ENCODE results near the gene PHF23.
A peak's percentile ranks its signal among the peaks of the same experiment; 100 is the strongest.

PHF23 gene
- 61.2 to 62.6 reads per million in 2 donors for total RNA-seq

- DNase-seq = peak; percentile 97
Measured at GRCh38 chr17:7239091-7240027, at the start of gene PHF23. PHF23 (minus strand) TSS chr17:7239457; CDS start chr17:7239279, 178 bp downstream.

- no peak for DNase-seq
Measured at GRCh38 chr17:7285679-7286078, 46.4 kb upstream of the PHF23 start.

DNA sequence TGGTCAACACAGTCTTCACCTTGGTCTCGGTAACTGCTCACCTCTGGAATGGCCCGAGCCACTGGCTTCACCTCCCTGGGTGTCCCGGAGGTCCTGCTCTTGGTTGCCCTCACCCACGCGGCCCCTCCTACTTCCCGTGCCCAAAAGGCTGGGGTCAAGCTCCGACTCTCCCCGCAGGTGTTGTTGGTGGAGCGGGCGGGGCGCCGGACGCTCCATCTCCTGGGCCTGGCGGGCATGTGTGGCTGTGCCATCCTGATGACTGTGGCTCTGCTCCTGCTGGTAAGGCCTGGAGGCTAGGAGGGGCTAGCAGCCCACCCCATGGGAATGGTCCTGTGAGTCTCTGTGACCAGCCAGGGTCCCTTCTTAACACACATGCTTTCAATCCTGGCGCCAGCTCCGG, 45.7 kb upstream of the PHF23 start:
- DNase-seq = no peak

DNA sequence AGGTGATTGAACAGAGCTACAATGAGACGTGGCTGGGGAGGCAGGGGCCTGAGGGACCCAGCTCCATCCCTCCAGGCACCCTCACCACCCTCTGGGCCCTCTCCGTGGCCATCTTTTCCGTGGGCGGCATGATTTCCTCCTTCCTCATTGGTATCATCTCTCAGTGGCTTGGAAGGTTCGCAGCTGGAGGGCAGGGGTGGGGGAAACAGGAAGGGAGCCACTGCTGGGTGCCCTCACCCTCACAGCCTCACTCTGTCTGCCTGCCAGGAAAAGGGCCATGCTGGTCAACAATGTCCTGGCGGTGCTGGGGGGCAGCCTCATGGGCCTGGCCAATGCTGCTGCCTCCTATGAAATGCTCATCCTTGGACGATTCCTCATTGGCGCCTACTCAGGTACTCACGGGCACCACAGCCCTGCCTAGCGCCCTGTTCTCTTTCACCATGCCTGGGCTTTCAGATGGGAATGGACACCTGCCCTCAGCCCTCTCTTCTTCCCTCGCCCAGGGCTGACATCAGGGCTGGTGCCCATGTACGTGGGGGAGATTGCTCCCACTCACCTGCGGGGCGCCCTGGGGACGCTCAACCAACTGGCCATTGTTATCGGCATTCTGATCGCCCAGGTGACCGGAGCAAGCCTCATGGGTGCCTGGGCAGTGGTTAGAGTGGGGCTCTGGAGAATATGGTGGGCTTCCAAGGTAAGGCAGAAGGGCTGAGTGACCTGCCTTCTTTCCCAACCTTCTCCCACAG, 44.4 kb upstream of the PHF23 start:
- no peak for DNase-seq

DNA sequence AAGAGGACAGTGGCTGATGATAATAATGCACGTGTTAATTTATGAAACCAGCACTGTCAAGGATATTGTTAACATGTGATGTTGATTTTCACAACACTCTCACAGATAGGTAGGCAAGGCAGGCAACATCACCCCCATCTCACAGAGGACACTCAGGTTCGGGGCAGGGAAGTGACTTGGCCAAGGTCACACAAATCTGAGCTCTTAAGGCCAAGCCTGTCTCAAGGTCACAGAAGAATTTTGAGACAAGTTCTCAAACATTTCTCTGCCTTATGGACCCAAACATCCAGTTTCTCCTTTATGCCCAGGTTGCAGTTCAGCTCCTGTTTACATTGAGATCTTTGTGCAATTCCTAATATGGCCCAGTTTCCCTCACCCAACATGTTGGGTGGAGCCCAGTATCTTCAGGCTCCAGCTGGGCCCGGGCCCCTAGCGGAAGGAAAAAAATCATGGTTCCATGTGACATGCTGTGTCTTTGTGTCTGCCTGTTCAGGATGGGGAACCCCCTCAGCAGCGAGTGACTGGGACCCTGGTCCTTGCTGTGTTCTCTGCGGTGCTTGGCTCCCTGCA, 43.6 kb upstream of the PHF23 start:
- DNase-seq = no peak

GRCh38 chr17:7281953-7282751, 42.9 kb upstream of the PHF23 start:
- no peak for DNase-seq

GRCh38 chr17:7281074-7281952, 42.1 kb upstream of the PHF23 start, which contains the start of gene SLC2A4:
SLC2A4 (plus strand) TSS chr17:7281718; CDS start chr17:7281935, 217 bp downstream.
- DNase-seq = peak; percentile 43

- peak; percentile 42 for DNase-seq
Measured at GRCh38 chr17:7280519-7281073, 41.3 kb upstream of the PHF23 start.

- DNase-seq = no peak
Measured at GRCh38 chr17:7279448-7279847, 40.2 kb upstream of the PHF23 start.

GRCh38 chr17:7266784-7267183, 27.5 kb upstream of the PHF23 start:
- DNase-seq = no peak

DNA sequence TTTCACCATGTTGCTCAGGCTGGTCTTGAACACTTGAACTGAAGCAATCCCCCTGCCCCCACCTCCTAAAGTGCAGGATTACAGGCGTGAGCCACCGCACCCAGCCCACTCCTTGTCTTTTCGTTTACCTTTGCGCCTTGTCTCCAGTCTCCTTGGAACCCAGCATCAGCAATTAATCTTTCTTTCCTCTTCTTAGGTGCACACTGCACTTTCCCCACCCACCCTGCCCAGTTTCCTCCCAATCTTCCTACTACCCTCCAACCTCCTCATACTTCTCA, 24.5 kb upstream of the PHF23 start:
- DNase-seq = no peak

- no peak for DNase-seq
Measured at GRCh38 chr17:7262935-7263800, 23.9 kb upstream of the PHF23 start.

DNA sequence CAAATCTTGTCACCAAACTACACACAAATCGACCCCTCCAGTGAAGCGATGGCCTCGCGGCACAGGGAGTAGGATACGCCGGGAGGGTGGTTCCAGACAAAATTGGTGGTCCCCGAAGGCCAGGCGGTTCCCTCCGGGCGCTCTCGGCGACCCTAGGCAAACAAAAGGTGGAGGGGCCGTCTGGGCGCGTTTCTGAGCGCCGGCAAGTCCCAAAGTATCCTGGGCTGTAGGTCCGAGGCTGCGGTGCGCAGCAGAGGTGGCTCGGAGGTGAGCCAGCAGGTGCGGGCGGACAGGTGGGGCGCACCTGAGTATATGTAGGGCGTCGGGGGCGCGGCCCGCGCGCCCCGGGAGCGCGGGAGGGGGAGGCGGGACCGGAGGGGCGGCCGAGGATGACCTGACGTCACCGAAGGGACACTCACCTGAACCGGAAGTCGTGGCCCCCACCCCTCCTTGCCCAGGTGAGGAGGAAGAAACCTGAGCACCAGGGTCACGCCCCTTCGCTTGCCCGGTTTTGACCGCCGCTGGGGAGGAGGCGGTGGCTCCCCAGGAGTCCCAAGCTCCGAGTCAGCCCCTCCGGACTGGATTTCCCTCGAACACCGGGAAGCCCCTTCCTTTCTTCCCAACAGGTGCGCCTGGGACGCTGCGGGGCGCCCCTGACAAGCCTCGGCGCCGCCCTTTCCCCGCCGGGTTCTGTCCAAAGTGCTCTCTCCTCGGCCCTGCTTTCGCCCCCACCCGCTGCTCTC, 23.1 kb upstream of the PHF23 start, which contains the start of gene CLDN7:
Gene CLDN7, minus strand, starts transcription at position 287 of the 743 bp plus-strand sequence. CDS start 435 bp downstream, outside the sequence.
- no peak for DNase-seq

GRCh38 chr17:7261379-7262191, 22.3 kb upstream of the PHF23 start:
- no peak for DNase-seq

GRCh38 chr17:7260651-7261378, 21.6 kb upstream of the PHF23 start:
- DNase-seq = no peak

DNA sequence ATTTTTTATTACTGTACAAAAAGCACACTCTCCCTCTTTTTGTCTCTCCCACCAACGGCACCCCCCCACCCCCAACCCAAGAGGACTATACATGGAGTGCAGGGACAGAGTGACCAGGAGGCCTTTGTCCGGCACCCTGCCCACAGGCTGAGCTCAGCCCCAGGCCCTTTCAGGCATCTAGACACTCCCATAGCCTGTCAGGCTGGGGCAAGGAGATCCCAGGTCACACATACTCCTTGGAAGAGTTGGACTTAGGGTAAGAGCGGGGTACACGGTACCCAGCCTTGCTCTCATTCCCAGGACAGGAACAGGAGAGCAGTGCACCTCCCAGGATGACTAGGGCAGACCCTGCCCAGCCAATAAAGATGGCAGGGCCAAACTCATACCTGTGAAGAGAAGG, 20.9 kb upstream of the PHF23 start:
- no peak for DNase-seq

DNA sequence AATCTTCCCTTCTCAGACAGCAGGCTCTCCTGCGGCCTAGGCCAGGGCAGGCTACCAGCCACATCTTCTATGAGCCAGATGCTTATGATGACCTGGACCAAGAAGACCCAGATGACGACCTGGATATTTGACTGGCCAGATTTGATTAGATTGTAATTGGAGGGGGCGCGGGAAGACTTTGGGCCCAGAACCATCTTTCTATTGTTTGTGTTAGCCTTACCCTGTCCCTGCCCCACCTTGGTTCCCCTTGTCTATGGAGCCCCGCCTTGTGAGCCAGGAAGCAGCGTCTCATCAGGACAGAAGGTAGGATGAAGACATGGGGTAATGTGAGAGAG, 20.3 kb upstream of the PHF23 start:
- no peak for DNase-seq

Data from activated gamma-delta T cell (primary cell).